ENCODE measurements around the gene FXYD2. TPM values are rescaled to one million over a fixed set of nuclear protein-coding genes. Genes with fewer than 3 reads are reported as not detected.

Gene FXYD2
- total and polyA plus RNA-seq, 9 of the 15 experiments (the other 6 are each of a cell fraction or from before 2014, with no cell fraction given): not detected

DNA sequence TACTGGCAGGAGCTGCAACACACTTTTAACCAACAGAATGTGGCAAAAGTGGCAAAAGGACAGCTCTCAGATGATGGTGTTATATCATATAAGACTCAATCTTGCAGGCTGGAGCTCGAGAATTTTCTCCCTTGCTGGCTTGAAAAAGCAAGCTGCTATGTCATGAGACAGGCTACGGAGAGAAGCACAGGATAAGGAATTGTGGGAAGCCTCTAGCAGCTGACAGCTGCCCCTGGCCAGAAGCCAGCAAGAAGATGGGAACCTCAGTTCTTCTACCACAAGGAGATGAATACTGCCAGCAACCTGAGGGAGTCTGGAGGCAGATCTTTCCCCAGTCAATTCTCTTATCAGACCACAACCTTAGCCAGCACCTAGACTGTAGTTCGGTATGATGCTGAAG lies 27.3 kb upstream of the FXYD2 start:
- DNase-seq (ENCODE audit: extremely low read depth in 1 of 4, low spot score in 3 of 4): no peak
- no peak for ATAC-seq

GRCh38 chr11:117851106-117851505 lies 26.6 kb upstream of the FXYD2 start:
- Histone ChIP-seq H3K9ac (ENCODE audit: insufficient read depth in 1 of 2, low read depth in 2 of 2, low read length in 2 of 2) (no peak overlapping the region), H3K27me3 (ENCODE audit: control insufficient read depth in 2 of 2, insufficient read depth in 2 of 2, low read length in 2 of 2) (peaks cover 5 to 11% of the 10 kb centered on the region in 2 experiments; a peak in 3 of 5 replicates), H3K27ac (ENCODE audit: extremely low read depth, low read depth, low read length) (no peak overlapping the region), H3K9me1 (ENCODE audit: control insufficient read depth, insufficient read depth, low read length) (no peaks in the 10 kb centered on the region), H3K4me1 (replicated peaks in 1 of 2; ENCODE audit: control insufficient read depth in 2 of 2, insufficient read depth in 2 of 2, low read length in 2 of 2) (no peaks in the 10 kb centered on the region), H3K4me2 (ENCODE audit: insufficient read depth, low read length) (no peak overlapping the region), H4K20me1 (replicated peaks; ENCODE audit: control insufficient read depth, insufficient read depth, low read length) (no peaks in the 10 kb centered on the region), H2AFZ (ENCODE audit: low read depth, low read length) (0 out of 2 replicates have a peak overlapping the region, but pooled peaks have one; percentile 29), H3K4me3 (no peak overlapping the region), H3K79me2 (ENCODE audit: control insufficient read depth, insufficient read depth, low read length) (no peaks in the 10 kb centered on the region), H3K36me3 (ENCODE audit: control insufficient read depth, insufficient read depth, low read length) (no peaks in the 10 kb centered on the region), H3K9me3 (replicated peaks; ENCODE audit: control insufficient read depth, insufficient read depth, low read depth, low read length) (peaks cover 3% of the 10 kb centered on the region; the same call in 1 of the 2 replicates)
- CTCF ChIA-PET (ENCODE audit: low intra/inter-chr PET ratio): no interaction called here
- POLR2A ChIA-PET: no interaction called here
- no peak for FAIRE-seq
- 0% methylated on average over 3 of the region's 3 CpGs for WGBS (ENCODE audit: insufficient coverage, low coverage, missing lambda C conversion rate)
- no peak for ATAC-seq
- in situ Hi-C loops (cut with MboI) (no loop called here), intact Hi-C loops (cut with micrococcal nuclease) (no loop called here)
- DNase-seq (ENCODE audit: extremely low read depth in 1 of 4, low spot score in 3 of 4): no peak
- BruUV-seq (replicated peaks): no TSS peak
- TF ChIP-seq YBX1 (IDR thresholded peaks at IDR 0.05) (no peak), SETDB1 (IDR thresholded peaks at IDR 0.05; ENCODE audit: low read length) (no peak), ETS2 (tag; IDR thresholded peaks at IDR 0.05; ENCODE audit: borderline replicate concordance, poor library complexity, severe bottlenecking) (no peak), ZNF431 (CRISPR knock-in tag; IDR thresholded peaks at IDR 0.05) (no peak), SNRNP70 (optimal IDR thresholded peaks at IDR 0.05; ENCODE audit: low read depth, low read length) (no peak), NR2F6 (CRISPR knock-in tag; IDR thresholded peaks at IDR 0.05) (no peak), DNMT1 (IDR thresholded peaks at IDR 0.05) (no peak), CBFA2T3 (IDR thresholded peaks at IDR 0.05) (no peak), LCOR (CRISPR knock-in tag; IDR thresholded peaks at IDR 0.05) (no peak), RBM34 (IDR thresholded peaks at IDR 0.05; ENCODE audit: borderline replicate concordance, insufficient read depth, low read length) (no peak), ATF7 (IDR thresholded peaks at IDR 0.05) (no peak)
- TF ChIP-seq, protein P1, sequence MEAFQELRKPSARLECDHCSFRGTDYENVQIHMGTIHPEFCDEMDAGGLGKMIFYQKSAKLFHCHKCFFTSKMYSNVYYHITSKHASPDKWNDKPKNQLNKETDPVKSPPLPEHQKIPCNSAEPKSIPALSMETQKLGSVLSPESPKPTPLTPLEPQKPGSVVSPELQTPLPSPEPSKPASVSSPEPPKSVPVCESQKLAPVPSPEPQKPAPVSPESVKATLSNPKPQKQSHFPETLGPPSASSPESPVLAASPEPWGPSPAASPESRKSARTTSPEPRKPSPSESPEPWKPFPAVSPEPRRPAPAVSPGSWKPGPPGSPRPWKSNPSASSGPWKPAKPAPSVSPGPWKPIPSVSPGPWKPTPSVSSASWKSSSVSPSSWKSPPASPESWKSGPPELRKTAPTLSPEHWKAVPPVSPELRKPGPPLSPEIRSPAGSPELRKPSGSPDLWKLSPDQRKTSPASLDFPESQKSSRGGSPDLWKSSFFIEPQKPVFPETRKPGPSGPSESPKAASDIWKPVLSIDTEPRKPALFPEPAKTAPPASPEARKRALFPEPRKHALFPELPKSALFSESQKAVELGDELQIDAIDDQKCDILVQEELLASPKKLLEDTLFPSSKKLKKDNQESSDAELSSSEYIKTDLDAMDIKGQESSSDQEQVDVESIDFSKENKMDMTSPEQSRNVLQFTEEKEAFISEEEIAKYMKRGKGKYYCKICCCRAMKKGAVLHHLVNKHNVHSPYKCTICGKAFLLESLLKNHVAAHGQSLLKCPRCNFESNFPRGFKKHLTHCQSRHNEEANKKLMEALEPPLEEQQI (IDR thresholded peaks at IDR 0.05): no peak

More for the DNA sequence above, 27.3 kb upstream of the FXYD2 start:
- Histone ChIP-seq H3K4me3 (no peak overlapping the region), H3K27me3 (ENCODE audit: control insufficient read depth in 2 of 2, insufficient read depth in 2 of 2, low read length in 2 of 2) (peaks cover 9 to 17% of the 10 kb centered on the region in 2 experiments; a peak in 4 of 5 replicates), H3K9ac (ENCODE audit: insufficient read depth in 1 of 2, low read depth in 2 of 2, low read length in 2 of 2) (no peak overlapping the region), H3K4me1 (replicated peaks in 1 of 2; ENCODE audit: control insufficient read depth in 2 of 2, insufficient read depth in 2 of 2, low read length in 2 of 2) (no peaks in the 10 kb centered on the region), H2AFZ (ENCODE audit: low read depth, low read length) (no peak overlapping the region), H3K4me2 (ENCODE audit: insufficient read depth, low read length) (no peak overlapping the region), H3K36me3 (ENCODE audit: control insufficient read depth, insufficient read depth, low read length) (no peaks in the 10 kb centered on the region), H3K79me2 (ENCODE audit: control insufficient read depth, insufficient read depth, low read length) (no peaks in the 10 kb centered on the region), H3K9me1 (ENCODE audit: control insufficient read depth, insufficient read depth, low read length) (no peaks in the 10 kb centered on the region), H3K27ac (ENCODE audit: extremely low read depth, low read depth, low read length) (no peak overlapping the region), H3K9me3 (replicated peaks; ENCODE audit: control insufficient read depth, insufficient read depth, low read depth, low read length) (peaks cover 3% of the 10 kb centered on the region; the same call in 1 of the 2 replicates), H4K20me1 (replicated peaks; ENCODE audit: control insufficient read depth, insufficient read depth, low read length) (no peaks in the 10 kb centered on the region)
- ChIA-PET CTCF (ENCODE audit: low intra/inter-chr PET ratio) (no interaction called here), POLR2A (interaction anchor here (0.8 kb wide), 1 partner anchor 9 kb away, joined by 4 read pairs; no protein-coding TSS in a partner anchor)
- FAIRE-seq: no peak
- WGBS (ENCODE audit: insufficient coverage, low coverage, missing lambda C conversion rate): 0% methylated on average over 3 of the region's 3 CpGs
- intact Hi-C loops (cut with micrococcal nuclease) (no loop called here), in situ Hi-C loops (cut with MboI) (no loop called here)
- BruUV-seq (replicated peaks): no TSS peak
- TF ChIP-seq ZNF586 (CRISPR knock-in tag; conservative IDR thresholded peaks at IDR 0.05): no peak
- TF ChIP-seq NFIC (IDR thresholded peaks at IDR 0.05): peak; percentile 51
